Bladder microvascular endothelial cell (primary cell): ENCODE data around the gene EDRF1. TPM values are rescaled to one million over a fixed set of nuclear protein-coding genes. Genes with fewer than 3 reads are reported as not detected.

ENCODE experiments used
- total RNA-seq: library from RNA; depleted of rRNA; stranded (reverse); fragments of >200 nt; gene quantifications from 2 replicates; pipeline ENCODE4 v1.2.3, GENCODE V29; 2014

EDRF1 gene, protein sequence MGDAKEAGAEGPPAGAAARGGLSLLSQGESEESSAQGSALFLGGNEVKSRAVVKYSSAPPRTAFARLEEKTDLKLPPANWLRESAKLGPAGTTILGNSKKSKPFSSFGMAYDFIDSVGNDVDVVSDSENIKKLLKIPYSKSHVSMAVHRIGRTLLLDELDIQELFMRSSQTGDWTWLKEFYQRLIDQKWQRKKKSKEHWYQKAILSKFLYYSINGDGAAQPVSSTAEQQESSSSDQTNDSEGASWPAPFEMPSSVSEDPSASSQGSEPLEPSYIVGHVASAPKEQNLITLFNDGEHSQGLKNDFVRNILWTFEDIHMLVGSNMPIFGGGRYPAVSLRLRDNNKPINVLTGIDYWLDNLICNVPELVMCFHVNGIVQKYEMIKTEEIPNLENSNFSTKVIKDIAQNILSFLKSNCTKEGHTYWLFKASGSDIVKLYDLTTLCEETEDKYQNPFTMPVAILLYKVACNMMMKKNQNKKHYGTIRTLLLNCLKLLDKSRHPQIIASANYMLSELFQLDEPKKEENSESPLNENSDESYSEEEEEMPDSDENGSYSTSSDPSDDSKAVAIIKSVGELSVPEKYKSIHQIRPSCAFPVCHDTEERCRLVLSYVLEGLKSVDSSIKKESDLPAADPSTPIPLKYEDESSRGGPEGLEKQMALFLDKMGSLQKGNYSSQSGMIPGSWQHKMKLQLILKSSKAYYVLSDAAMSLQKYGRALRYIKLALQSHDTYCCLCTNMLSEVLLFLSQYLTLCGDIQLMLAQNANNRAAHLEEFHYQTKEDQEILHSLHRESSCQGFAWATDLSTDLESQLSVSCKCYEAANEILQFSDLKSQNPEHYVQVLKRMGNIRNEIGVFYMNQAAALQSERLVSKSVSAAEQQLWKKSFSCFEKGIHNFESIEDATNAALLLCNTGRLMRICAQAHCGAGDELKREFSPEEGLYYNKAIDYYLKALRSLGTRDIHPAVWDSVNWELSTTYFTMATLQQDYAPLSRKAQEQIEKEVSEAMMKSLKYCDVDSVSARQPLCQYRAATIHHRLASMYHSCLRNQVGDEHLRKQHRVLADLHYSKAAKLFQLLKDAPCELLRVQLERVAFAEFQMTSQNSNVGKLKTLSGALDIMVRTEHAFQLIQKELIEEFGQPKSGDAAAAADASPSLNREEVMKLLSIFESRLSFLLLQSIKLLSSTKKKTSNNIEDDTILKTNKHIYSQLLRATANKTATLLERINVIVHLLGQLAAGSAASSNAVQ
- 11.0 and 22.8 TPM in 2 replicates for total RNA-seq

DNA sequence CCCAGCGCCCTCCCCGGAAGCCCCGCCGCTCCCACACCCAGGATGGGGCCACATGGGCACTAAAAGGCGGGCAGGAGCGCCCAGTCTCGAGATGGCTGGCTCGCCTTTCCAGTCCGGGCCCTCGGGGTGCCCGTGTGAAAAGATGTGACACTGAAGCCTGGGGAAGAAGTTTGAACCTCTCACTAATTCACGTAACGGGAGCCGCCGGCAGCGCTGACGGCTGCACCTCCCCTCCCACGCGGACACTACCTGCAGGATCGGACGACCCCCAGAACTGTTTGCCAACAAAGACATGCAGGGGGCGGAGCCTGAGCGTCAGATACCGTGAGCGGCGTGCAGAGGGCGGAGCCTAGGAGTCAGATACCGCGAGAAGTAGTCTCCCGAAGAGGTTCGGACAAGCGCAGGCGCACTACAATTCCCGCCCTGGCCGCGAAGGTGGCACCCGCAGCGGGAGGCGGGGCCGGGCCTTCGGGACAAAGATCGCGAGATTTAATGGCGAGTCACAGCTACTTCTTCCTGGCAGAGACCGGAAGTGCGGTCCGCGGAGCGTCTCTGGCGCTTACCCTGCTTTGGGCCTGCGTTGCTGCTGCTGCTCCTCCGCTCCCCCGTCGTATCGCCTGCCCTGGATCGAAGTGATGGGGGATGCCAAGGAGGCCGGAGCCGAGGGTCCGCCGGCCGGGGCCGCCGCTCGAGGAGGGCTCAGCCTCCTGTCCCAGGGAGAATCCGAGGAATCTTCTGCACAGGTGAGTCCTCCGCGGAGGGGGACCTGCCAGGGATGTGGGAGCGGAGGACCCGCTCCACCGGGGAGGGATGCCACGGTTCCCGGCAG, at the start of gene EDRF1:
Gene EDRF1, plus strand, starts transcription at position 537 of the 829 bp plus-strand sequence. Its CDS starts 99 bp downstream, at position 636.

GRCh38 chr10:125683063-125683462, 36.4 kb upstream of the EDRF1 start, which contains the start of gene TEX36:
Gene TEX36, minus strand, starts transcription at chr10:125683163. Its CDS starts 174 bp downstream, at chr10:125682989.

DNA sequence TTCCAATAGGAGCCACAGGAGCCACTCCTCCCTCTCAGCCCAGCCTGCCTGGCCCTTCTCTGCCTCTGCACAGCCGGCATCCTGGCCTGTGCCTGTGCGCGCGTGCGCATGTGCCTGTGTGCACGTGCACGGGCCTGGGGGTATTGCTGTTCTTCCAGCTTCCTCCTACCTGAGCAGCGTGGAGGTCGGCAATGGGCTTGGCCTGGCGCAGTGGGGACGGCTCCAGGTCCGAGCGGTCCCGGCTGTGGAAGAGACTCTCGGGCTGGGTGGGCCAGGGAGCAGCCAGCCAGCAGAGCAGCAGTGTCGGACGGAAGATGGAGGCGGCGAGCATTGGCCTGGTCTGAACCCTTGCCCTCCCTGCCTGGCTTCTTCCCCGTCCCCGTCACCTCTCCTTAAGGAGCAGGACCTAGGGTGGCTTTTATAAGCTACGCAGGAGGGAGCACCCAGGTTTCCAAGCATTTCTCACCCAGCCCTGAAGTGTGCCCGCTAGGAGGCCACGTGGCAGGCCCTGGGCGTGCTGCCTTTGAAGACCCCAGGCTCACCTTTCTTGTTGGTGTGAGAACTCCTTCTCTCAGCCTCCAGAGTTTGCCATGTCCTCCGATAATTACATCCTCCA, 56.1 kb downstream of the EDRF1 start, which contains the start of gene MMP21:
Gene MMP21, minus strand, starts transcription at position 331 of the 616 bp plus-strand sequence. Its CDS starts 0 bp downstream, at position 331.

Other genes with a start within 250 kb of the EDRF1 start
- not detected in 2 replicates for gene TEX36, start 36.5 kb upstream of the EDRF1 start, total RNA-seq
- 0.57 TPM in 1 of 2 replicates, not detected in the other for gene MMP21, start 56.1 kb downstream of the EDRF1 start, total RNA-seq
- 33.5 and 37.4 TPM in 2 replicates for gene UROS, start 103.5 kb downstream of the EDRF1 start, total RNA-seq
- 20.2 and 36.9 TPM in 2 replicates for gene BCCIP, start 103.8 kb downstream of the EDRF1 start, total RNA-seq
- gene DHX32, start 161.6 kb downstream of the EDRF1 start, total RNA-seq: 40.3 and 44.2 TPM in 2 replicates
- gene FANK1, start 176.9 kb downstream of the EDRF1 start, total RNA-seq: 1.3 and 2.3 TPM in 2 replicates